H1 (cell line): ENCODE results near the gene EIF4E3. TPM values are rescaled to one million over a fixed set of nuclear protein-coding genes. Genes with fewer than 3 reads are reported as not detected.

Experiments
- CTCF ChIA-PET: fragments of 300-600 bp; sonication (Branson Sonifier 250); formaldehyde crosslinking; loops from one replicate; lab custom pipeline; 2021; ENCODE audit not compliant: partially characterized antibody; lab: Charles Lee
- POLR2A ChIA-PET: fragments of 300-600 bp; sonication (Branson Sonifier 250); formaldehyde crosslinking; loops from one replicate; lab custom pipeline; 2021; ENCODE audit warnings: inconsistent platforms; ENCODE audit not compliant: partially characterized antibody; lab: Charles Lee
- DNase-seq, 2 experiments: peaks; one replicate each; pipeline versions ENCODE4 v3.0.0 to v3.0.0-alpha.2; 2010 to 2022; ENCODE audit warnings: low spot score in 2 of 2, low read depth in 1 of 2, mixed read lengths in 1 of 2
- FAIRE-seq: peaks from 2 replicates; lab custom pipeline; 2011; peaks lifted over from hg19 to GRCh38; lab: Jason Lieb, UNC
- H2AFZ ChIP-seq: 2 replicates; pipeline ENCODE4 v1.8.1; 2012; ENCODE audit warnings: low read length, inconsistent platforms
- H2AK5ac ChIP-seq: 2 replicates; pipeline ENCODE4 v1.6.1; 2013; ENCODE audit warnings: low read depth, low read length
- H2BK120ac ChIP-seq: replicated peaks from 2 replicates; pipeline ENCODE3; 2013; ENCODE audit warnings: low read depth, low read length, inconsistent platforms
- H2BK12ac ChIP-seq: 2 replicates; pipeline ENCODE4 v1.6.1; 2013; ENCODE audit warnings: low read depth, low read length
- H2BK15ac ChIP-seq: 2 replicates; pipeline ENCODE4 v1.6.1; 2013; ENCODE audit warnings: low read length
- H2BK20ac ChIP-seq: 2 replicates; pipeline ENCODE4 v1.6.1; 2013; ENCODE audit warnings: low read length
- H2BK5ac ChIP-seq: 2 replicates; pipeline ENCODE4 v1.6.1; 2013; ENCODE audit warnings: low read depth, low read length
- H3K14ac ChIP-seq: 2 replicates; pipeline ENCODE4 v1.6.1; 2013; ENCODE audit warnings: inconsistent platforms; ENCODE audit not compliant: insufficient read length
- H3K18ac ChIP-seq: 2 replicates; pipeline ENCODE4 v1.6.1; 2013; ENCODE audit warnings: low read length; ENCODE audit errors: extremely low read depth
- H3K23ac ChIP-seq: 2 replicates; pipeline ENCODE4 v1.6.1; 2013; ENCODE audit warnings: inconsistent platforms; ENCODE audit not compliant: insufficient read length
- H3K23me2 ChIP-seq: 2 replicates; pipeline ENCODE4 v1.6.1; 2013; ENCODE audit warnings: low read depth, low read length
- H3K27ac ChIP-seq: 2 replicates; pipeline ENCODE4 v1.6.1; 2011; ENCODE audit warnings: low read depth, low read length, inconsistent platforms
- H3K27me3 ChIP-seq, 4 experiments: replicated peaks in 1 of 4; 1 replicate in 1 of 4; 2 replicates in 3 of 4; pipeline versions ENCODE4 v1.6.1 to v1.8.1; 2011 to 2013; ENCODE audit warnings: low read length in 3 of 4, mild to moderate bottlenecking in 3 of 4, inconsistent platforms in 2 of 4, mixed read lengths in 2 of 4, moderate library complexity in 1 of 4; ENCODE audit not compliant: control insufficient read depth in 3 of 4, insufficient read depth in 3 of 4; ENCODE audit errors: extremely low read depth in 1 of 4
- H3K36me3 ChIP-seq, 4 experiments: 2 replicates each; pipeline versions ENCODE4 v1.6.1 to v1.8.1; 2011 to 2013; ENCODE audit warnings: mild to moderate bottlenecking in 4 of 4, low read length in 3 of 4, moderate library complexity in 2 of 4, control low read depth in 1 of 4, inconsistent platforms in 1 of 4; ENCODE audit not compliant: insufficient read depth in 4 of 4, control insufficient read depth in 2 of 4
- H3K4ac ChIP-seq: replicated peaks from 2 replicates; pipeline ENCODE3; 2013; ENCODE audit warnings: low read length, low read depth, mixed read lengths, inconsistent platforms; ENCODE audit not compliant: insufficient read length
- H3K4me1 ChIP-seq, 4 experiments: replicated peaks in 1 of 4; 1 replicate in 1 of 4; 2 replicates in 3 of 4; pipeline versions ENCODE4 v1.6.1 to v1.8.1; 2011 to 2013; ENCODE audit warnings: low read length in 3 of 4, inconsistent platforms in 2 of 4, mixed read lengths in 1 of 4; ENCODE audit not compliant: insufficient read depth in 4 of 4, control insufficient read depth in 3 of 4
- H3K4me2 ChIP-seq, 2 experiments: 2 replicates each; pipeline versions ENCODE4 v1.6.1 to v1.8.1; 2011 to 2013; ENCODE audit warnings: low read depth in 2 of 2, low read length in 2 of 2, control low read depth in 1 of 2, inconsistent platforms in 1 of 2, mild to moderate bottlenecking in 1 of 2; ENCODE audit not compliant: insufficient read depth in 1 of 2
- H3K4me3 ChIP-seq, 4 experiments: fragments of 200-600, 300-600 bp in 1 of 4; sonication (generic), shearing (Covaris generic), sonication (Bioruptor Twin) in 1 of 4; 2 replicates each; pipeline versions ENCODE4 v1.5.1 to v1.8.1; 2011 to 2016; ENCODE audit warnings: low read length in 4 of 4, low read depth in 3 of 4, control low read depth in 2 of 4, inconsistent platforms in 2 of 4, mild to moderate bottlenecking in 2 of 4, mixed read lengths in 1 of 4, moderate library complexity in 1 of 4; ENCODE audit not compliant: insufficient read depth in 2 of 4; ENCODE audit errors: extremely low read depth in 1 of 4
- H3K56ac ChIP-seq: replicated peaks from 2 replicates; pipeline ENCODE3; 2013; ENCODE audit warnings: low read depth, mild to moderate bottlenecking, mixed read lengths, low read length, inconsistent platforms; ENCODE audit not compliant: insufficient read length
- H3K79me1 ChIP-seq: 2 replicates; pipeline ENCODE4 v1.6.1; 2013; ENCODE audit warnings: low read depth, low read length, control low read depth
- H3K79me2 ChIP-seq, 2 experiments: 2 replicates each; pipeline versions ENCODE4 v1.6.1 to v1.8.1; 2012 to 2013; ENCODE audit warnings: low read length in 2 of 2, mild to moderate bottlenecking in 2 of 2, inconsistent platforms in 1 of 2; ENCODE audit not compliant: insufficient read depth in 2 of 2, control insufficient read depth in 1 of 2
- H3K9ac ChIP-seq, 4 experiments: replicated peaks in 1 of 4; 1 replicate in 1 of 4; 2 replicates in 3 of 4; pipeline versions ENCODE4 v1.6.1 to v1.8.1; 2011 to 2013; ENCODE audit warnings: low read depth in 3 of 4, low read length in 3 of 4, control low read depth in 2 of 4, mild to moderate bottlenecking in 2 of 4, moderate library complexity in 2 of 4, inconsistent platforms in 1 of 4; ENCODE audit errors: extremely low read depth in 1 of 4
- H3K9me3 ChIP-seq, 2 experiments: 2 replicates each; pipeline versions ENCODE4 v1.6.1 to v1.8.1; 2012 to 2013; ENCODE audit warnings: mild to moderate bottlenecking in 2 of 2, moderate library complexity in 2 of 2, control low read depth in 1 of 2, inconsistent platforms in 1 of 2, low read depth in 1 of 2, low read length in 1 of 2, mixed read lengths in 1 of 2; ENCODE audit not compliant: insufficient read depth in 2 of 2
- H4K20me1 ChIP-seq, 2 experiments: replicated peaks in 1 of 2; 2 replicates each; pipeline versions ENCODE3 to v1.8.1; 2011 to 2013; ENCODE audit warnings: inconsistent platforms in 2 of 2, low read length in 2 of 2, mild to moderate bottlenecking in 1 of 2; ENCODE audit not compliant: insufficient read depth in 2 of 2, control insufficient read depth in 1 of 2
- H4K5ac ChIP-seq: 2 replicates; pipeline ENCODE4 v1.6.1; 2013; ENCODE audit warnings: low read length, low read depth, mixed read lengths, inconsistent platforms; ENCODE audit not compliant: insufficient read length
- H4K8ac ChIP-seq: 2 replicates; pipeline ENCODE4 v1.8.0; 2013; ENCODE audit warnings: mild to moderate bottlenecking, moderate library complexity, low read length, inconsistent platforms; ENCODE audit not compliant: insufficient read depth; ENCODE audit errors: extremely low read depth
- H4K91ac ChIP-seq: replicated peaks from 2 replicates; pipeline ENCODE3; 2013; ENCODE audit warnings: low read length, mixed read lengths, inconsistent platforms; ENCODE audit not compliant: insufficient read length
- BCL11A ChIP-seq, 2 experiments: IDR thresholded peaks; one replicate each; pipeline ENCODE4 v1.6.1; 2011; ENCODE audit warnings: low read depth in 2 of 2, low read length in 2 of 2, mild to moderate bottlenecking in 2 of 2
- CBX5 ChIP-seq: fragments of 300-800, 300-1000 bp; sonication (generic); IDR thresholded peaks from 2 replicates; pipeline ENCODE4 v1.7.1; 2016; ENCODE audit warnings: antibody characterized with exemption, low read length, low read depth
- CBX8 ChIP-seq: fragments of 300-800, 300-1000 bp; sonication (generic); IDR thresholded peaks from 2 replicates; pipeline ENCODE4 v1.7.1; 2016; ENCODE audit warnings: low read depth, low read length, borderline replicate concordance
- CREB1 ChIP-seq: IDR thresholded peaks from 2 replicates; pipeline ENCODE4 v1.6.1; 2012; ENCODE audit warnings: inconsistent platforms
- E2F6 ChIP-seq: IDR thresholded peaks from 2 replicates; pipeline ENCODE4 v1.6.1; 2012; ENCODE audit warnings: inconsistent platforms
- EGR1 ChIP-seq: IDR thresholded peaks from 2 replicates; pipeline ENCODE4 v1.6.1; 2011; ENCODE audit warnings: low read depth, low read length, borderline replicate concordance
- GTF2F1 ChIP-seq: IDR thresholded peaks from 2 replicates; pipeline ENCODE4 v1.6.1; 2012; ENCODE audit warnings: low read depth, low read length, improper control_type of control experiment, borderline replicate concordance
- HDAC2 ChIP-seq, 2 experiments: fragments of 300-600 bp in 1 of 2; sonication (generic) in 1 of 2; IDR thresholded peaks; 2 replicates each; pipeline ENCODE4 v1.6.1; 2011 to 2012; ENCODE audit warnings: low read depth in 2 of 2, low read length in 2 of 2, mild to moderate bottlenecking in 2 of 2, moderate library complexity in 2 of 2, borderline replicate concordance in 1 of 2, inconsistent platforms in 1 of 2
- KDM1A ChIP-seq: fragments of 200-600, 300-600 bp; sonication (generic); IDR thresholded peaks from 2 replicates; pipeline ENCODE4 v1.7.1; 2016; ENCODE audit warnings: mild to moderate bottlenecking, low read length, borderline replicate concordance
- MAX ChIP-seq: IDR thresholded peaks from 2 replicates; pipeline ENCODE4 v1.6.1; 2012; ENCODE audit warnings: inconsistent platforms
- TAF7 ChIP-seq: optimal IDR thresholded peaks from 2 replicates; pipeline ENCODE3; 2011; ENCODE audit warnings: low read depth, mild to moderate bottlenecking, inconsistent platforms, low read length, moderate library complexity, borderline replicate concordance
- YY1 ChIP-seq: IDR thresholded peaks from 2 replicates; pipeline ENCODE4 v1.6.1; 2011; ENCODE audit warnings: low read depth, mild to moderate bottlenecking, low read length
- WGBS, 2 experiments: shearing (Covaris generic) in 1 of 2; methylation state at CpG; one replicate each; pipeline versions ENCODE4 v1.1.6 to v1.1.7; 2013 to 2015; ENCODE audit warnings: low lambda C conversion rate in 2 of 2, mixed read lengths in 2 of 2, inconsistent platforms in 1 of 2, low coverage in 1 of 2, missing lambda C conversion rate in 1 of 2; ENCODE audit not compliant: insufficient replicate concordance in 2 of 2, insufficient coverage in 1 of 2, insufficient read length in 1 of 2; ENCODE audit errors: extremely low coverage in 1 of 2, missing lambda C conversion rate in 1 of 2; 5-methylcytosine and 5-hydroxymethylcytosine counted together
- polyA plus RNA-seq, 7 experiments: library from polyadenylated mRNA; depleted of rRNA in 3 of 7; stranded (reverse) in 5 of 7; unstranded in 2 of 7; fragments of >200 nt in 5 of 7; fragments of 200-250 nt in 2 of 7; gene quantifications; 1 replicate in 5 of 7; 2 replicates in 1 of 7; 4 replicates in 1 of 7; pipeline versions ENCODE4 v1.2.1 to v1.2.3, GENCODE V29; 2011 to 2013; ENCODE audit warnings: missing spikeins in 2 of 7, mixed read lengths in 2 of 7
- total RNA-seq: library from RNA; stranded (reverse); fragmentation: NEBNext Ultra II Directional; extraction: Animal tissue kit (Norgen Biotek cat#: 25700); gene quantifications from 2 replicates; pipeline ENCODE4 v1.2.1, GENCODE V29; 2021

Gene EIF4E3
- total and polyA plus RNA-seq, 2 of the 8 experiments (the other 6 are each of a cell fraction or from before 2014, with no cell fraction given): 5.2 to 17.0 TPM

- Histone ChIP-seq H3K23ac (no peak overlapping the region), H3K18ac (no peak overlapping the region), H4K8ac (no peak overlapping the region), H2BK15ac (no peak overlapping the region), H2AK5ac (no peak overlapping the region), H3K9ac (no peak overlapping the region), H4K91ac (no peak overlapping the region), H4K20me1 (peaks cover 0 to 3% of the 10 kb centered on the region in 2 experiments), H2BK20ac (no peak overlapping the region), H3K4me3 (no peak overlapping the region), H3K23me2 (peaks cover 9% of the 10 kb centered on the region), H3K9me3 (no peaks in the 10 kb centered on the region), H3K14ac (no peak overlapping the region), H3K36me3 (no peaks in the 10 kb centered on the region), H3K56ac (no peak overlapping the region), H2BK12ac (no peak overlapping the region), H3K79me2 (no peaks in the 10 kb centered on the region), H3K4me1 (peaks cover 2 to 9% (median 6%) of the 10 kb centered on the region in 4 experiments), H2BK5ac (no peak overlapping the region), H3K4ac (no peak overlapping the region), H3K27ac (no peak overlapping the region), H3K27me3 (peaks cover 3 to 19% (median 16%) of the 10 kb centered on the region in 4 experiments), H2AFZ (no peak overlapping the region), H3K79me1 (no peaks in the 10 kb centered on the region), H4K5ac (no peak overlapping the region), H3K4me2 (no peak overlapping the region), H2BK120ac (no peak overlapping the region)
- no peak for DNase-seq
- 92% methylated on average over 1 of the region's 1 CpG; no CpG with 5 or more reads in 1 of the 2 experiments for WGBS, 2 experiments
- ChIA-PET CTCF (interaction anchor here (1.2 to 3.4 kb wide), 2 partner anchors 12 to 41 kb away, joined by 4 to 18 read pairs; no protein-coding TSS in a partner anchor), POLR2A (no interaction called here)
- no peak for FAIRE-seq
- no peak for TF ChIP-seq CBX5
- TF ChIP-seq GTF2F1: no peak
- no peak for TF ChIP-seq CREB1
- no peak for TF ChIP-seq TAF7
- no peak for TF ChIP-seq KDM1A
- no peak for TF ChIP-seq EGR1
- no peak for TF ChIP-seq BCL11A (IDR thresholded peaks at IDR 0.05; ENCODE audit: low read depth in 2 of 2, low read length in 2 of 2)
- no peak for TF ChIP-seq HDAC2 (IDR thresholded peaks at IDR 0.05; ENCODE audit: borderline replicate concordance in 1 of 2, low read depth in 2 of 2, low read length in 2 of 2)
- TF ChIP-seq CBX8: no peak
- TF ChIP-seq E2F6: no peak
- no peak for TF ChIP-seq MAX
- no peak for TF ChIP-seq YY1
These were observed 2.5 kb downstream of the EIF4E3 start for GRCh38 chr3:71722693-71723092.
